IMR-90 (cell line): Measurements from ENCODE around the gene B3GLCT. TPM values are rescaled to one million over a fixed set of nuclear protein-coding genes. Genes with fewer than 3 reads are reported as not detected.

Source experiments
- ATAC-seq: fragments of 200-7000 bp; cut with Tn5 transposase; 2 replicates; pipeline ENCODE4 v1.9.1; 2020; ENCODE audit warnings: low read depth, mild to moderate bottlenecking, moderate library complexity
- BruUV-seq: library from RNA; stranded (reverse); fragments of 400-500 nt; replicated peaks from 2 replicates; lab custom pipeline; 2021; lab: Mats Ljungman, UMichigan
- CTCF ChIA-PET: fragments of 300-600 bp; formaldehyde crosslinking; extraction: SDS; loops from one replicate; lab custom pipeline; 2021; ENCODE audit warnings: antibody characterized with exemption; lab: Yijun Ruan, JAX
- POLR2A ChIA-PET: fragments of 300-600 bp; sonication (Branson Sonifier 250); formaldehyde crosslinking; loops from one replicate; lab custom pipeline; 2022; ENCODE audit warnings: antibody characterized with exemption; ENCODE audit not compliant: unreplicated experiment; lab: Charles Lee
- DNase-seq: peaks from one replicate; pipeline ENCODE4 v3.0.0; 2013
- H2AFZ ChIP-seq: replicated peaks from 2 replicates; pipeline ENCODE3; 2013; ENCODE audit warnings: low read length, mild to moderate bottlenecking; ENCODE audit not compliant: poor library complexity
- H2AK5ac ChIP-seq: 2 replicates; pipeline ENCODE4 v1.6.1; 2013; ENCODE audit warnings: low read depth, low read length, inconsistent platforms
- H2AK9ac ChIP-seq: replicated peaks from 2 replicates; pipeline ENCODE3; 2013; ENCODE audit warnings: mild to moderate bottlenecking, low read depth, low read length, moderate library complexity; ENCODE audit not compliant: poor library complexity
- H2BK120ac ChIP-seq: 2 replicates; pipeline ENCODE4 v1.6.1; 2013; ENCODE audit warnings: low read depth, low read length, inconsistent platforms
- H2BK15ac ChIP-seq: 3 replicates; pipeline ENCODE4 v1.6.1; 2013; ENCODE audit warnings: low read depth, low read length, inconsistent platforms
- H2BK20ac ChIP-seq: 2 replicates; pipeline ENCODE4 v1.6.1; 2013; ENCODE audit warnings: low read depth, mild to moderate bottlenecking, inconsistent platforms, low read length, moderate library complexity
- H2BK5ac ChIP-seq: 2 replicates; pipeline ENCODE4 v1.6.1; 2013; ENCODE audit warnings: mild to moderate bottlenecking, low read depth, low read length, inconsistent platforms; ENCODE audit not compliant: poor library complexity, severe bottlenecking
- H3K14ac ChIP-seq: replicated peaks from 2 replicates; pipeline ENCODE4 v1.6.1; 2013; ENCODE audit warnings: low read depth, low read length, inconsistent platforms
- H3K18ac ChIP-seq: 2 replicates; pipeline ENCODE4 v1.6.1; 2013; ENCODE audit warnings: low read depth, low read length, control low read depth
- H3K23ac ChIP-seq: 2 replicates; pipeline ENCODE4 v1.6.1; 2013; ENCODE audit warnings: low read depth, low read length, inconsistent platforms
- H3K27ac ChIP-seq: 2 replicates; pipeline ENCODE4 v1.5.1; 2013; ENCODE audit warnings: mild to moderate bottlenecking, control low read depth, low read length; ENCODE audit not compliant: insufficient read depth
- H3K27me3 ChIP-seq: 2 replicates; pipeline ENCODE4 v1.6.1; 2013; ENCODE audit warnings: low read length; ENCODE audit not compliant: control insufficient read depth, insufficient read depth
- H3K36me3 ChIP-seq: 2 replicates; pipeline ENCODE4 v1.6.1; 2013; ENCODE audit warnings: low read length, mixed read lengths; ENCODE audit not compliant: control insufficient read depth, insufficient read depth
- H3K4ac ChIP-seq: 2 replicates; pipeline ENCODE4 v1.6.1; 2013; ENCODE audit warnings: low read depth, low read length, inconsistent platforms
- H3K4me1 ChIP-seq: 2 replicates; pipeline ENCODE4 v1.6.1; 2013; ENCODE audit warnings: low read length, mixed read lengths; ENCODE audit not compliant: control insufficient read depth, insufficient read depth
- H3K4me2 ChIP-seq: 2 replicates; pipeline ENCODE4 v1.6.1; 2013; ENCODE audit warnings: low read depth, mild to moderate bottlenecking, control low read depth, low read length, moderate library complexity
- H3K4me3 ChIP-seq: 2 replicates; pipeline ENCODE4 v1.5.1; 2013; ENCODE audit warnings: low read depth, mild to moderate bottlenecking, control low read depth, low read length, moderate library complexity; ENCODE audit not compliant: insufficient read depth
- H3K56ac ChIP-seq: 2 replicates; pipeline ENCODE4 v1.6.1; 2013; ENCODE audit warnings: low read length, inconsistent platforms; ENCODE audit not compliant: insufficient read depth; ENCODE audit errors: extremely low read depth
- H3K79me1 ChIP-seq, 2 experiments: 2 replicates each; pipeline ENCODE4 v1.6.1; 2013; ENCODE audit warnings: low read length in 2 of 2, inconsistent platforms in 1 of 2, low read depth in 1 of 2
- H3K9ac ChIP-seq: 2 replicates; pipeline ENCODE4 v1.6.1; 2013; ENCODE audit warnings: low read depth, low read length, control low read depth
- H3K9me1 ChIP-seq: 2 replicates; pipeline ENCODE4 v1.6.1; 2013; ENCODE audit warnings: low read length, inconsistent platforms; ENCODE audit not compliant: insufficient read depth
- H3K9me3 ChIP-seq: 2 replicates; pipeline ENCODE4 v1.6.1; 2013; ENCODE audit warnings: low read length; ENCODE audit not compliant: control insufficient read depth, insufficient read depth
- H4K20me1 ChIP-seq: 2 replicates; pipeline ENCODE4 v1.6.1; 2013; ENCODE audit warnings: low read length, inconsistent platforms; ENCODE audit not compliant: insufficient read depth
- H4K5ac ChIP-seq: 2 replicates; pipeline ENCODE4 v1.6.1; 2013; ENCODE audit warnings: mild to moderate bottlenecking, low read depth, low read length, control low read depth
- H4K8ac ChIP-seq, 2 experiments: 2 replicates each; pipeline ENCODE4 v1.6.1; 2013; ENCODE audit warnings: low read depth in 2 of 2, low read length in 2 of 2, control low read depth in 1 of 2, inconsistent platforms in 1 of 2
- H4K91ac ChIP-seq: 2 replicates; pipeline ENCODE4 v1.6.1; 2013; ENCODE audit warnings: low read depth, low read length, inconsistent platforms; ENCODE audit not compliant: insufficient read depth
- FOS ChIP-seq: fragments of 150-350 bp; IDR thresholded peaks from 2 replicates; pipeline ENCODE4 v1.6.1; 2016; ENCODE audit warnings: low read depth, low read length
- WGBS, 2 experiments: methylation state at CpG; one replicate each; pipeline versions ENCODE4 v1.1.5 to v1.1.7; 2013; ENCODE audit warnings: missing lambda C conversion rate in 2 of 2; ENCODE audit not compliant: insufficient read length in 1 of 2; ENCODE audit errors: extremely low coverage in 2 of 2; 5-methylcytosine and 5-hydroxymethylcytosine counted together
- dilution Hi-C: fragments of 300-500 bp; cut with HindIII; formaldehyde crosslinking; loops from one replicate; pipeline ENCODE4 v1.14.3; 2018; ENCODE audit warnings: low sequenced_read_pairs; ENCODE audit not compliant: unreplicated experiment
- in situ Hi-C: fragments of 300-500 bp; cut with MboI; formaldehyde crosslinking; loops from 3 replicates; pipeline ENCODE4 v1.14.3; 2019; ENCODE audit warnings: low sequenced_read_pairs, inconsistent platforms, mixed read lengths
- intact Hi-C: fragments of 100-400 bp; cut with micrococcal nuclease; formaldehyde crosslinking; loops from 2 replicates; pipeline ENCODE4 v1.10.0; 2022
- polyA plus RNA-seq, 3 experiments: library from polyadenylated mRNA; depleted of rRNA; stranded (reverse); fragments of >200 nt; gene quantifications; 2 replicates each; pipeline ENCODE4 v1.2.3, GENCODE V29; 2012; ENCODE audit warnings: low replicate concordance in 1 of 3
- total RNA-seq: library from RNA; depleted of rRNA; stranded (reverse); fragments of >200 nt; gene quantifications from 2 replicates; pipeline ENCODE4 v1.2.3, GENCODE V29; 2012

The B3GLCT gene
- total and polyA plus RNA-seq, 2 of the 4 experiments (the other 2 are of a cell fraction): 2.0 to 4.5 TPM

DNA sequence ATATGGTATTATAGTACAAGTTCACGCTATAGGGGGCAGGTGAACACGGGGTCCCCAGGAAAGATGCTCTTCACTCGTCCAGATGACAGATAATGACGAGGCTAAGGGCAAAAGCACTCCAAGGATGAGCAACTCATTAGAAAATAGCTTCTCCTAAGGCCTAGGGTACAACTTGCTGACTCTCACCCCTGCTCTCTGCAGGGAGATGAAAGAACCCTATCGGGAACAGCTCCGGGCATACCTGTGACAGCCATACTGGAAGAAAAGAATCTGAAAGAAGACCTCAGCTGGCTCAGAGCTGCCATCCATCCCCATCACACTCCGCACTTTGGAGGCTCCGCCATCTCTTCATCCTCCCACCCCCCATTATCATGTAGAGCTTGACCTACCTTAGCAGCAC is 20.5 kb upstream of the B3GLCT start:
- DNase-seq (no peak), ATAC-seq (no peak)
- no peak overlapping the region for H3K56ac ChIP-seq
- no peak overlapping the region for H3K23ac ChIP-seq
- no peak overlapping the region for H2AK9ac ChIP-seq
- 50% methylated on average over 2 of the region's 8 CpGs; no CpG with 5 or more reads in 1 of the 2 experiments for WGBS, 2 experiments
- no peak overlapping the region for H3K9ac ChIP-seq
- H4K91ac ChIP-seq: no peak overlapping the region
- no peaks in the 10 kb centered on the region for H4K20me1 ChIP-seq
- no peak overlapping the region for H2BK15ac ChIP-seq
- H3K4me2 ChIP-seq: no peak overlapping the region
- H3K4me1 ChIP-seq: no peaks in the 10 kb centered on the region
- no peak overlapping the region for H2BK120ac ChIP-seq
- dilution Hi-C loops (no loop called here), intact Hi-C loops (no loop called here), in situ Hi-C loops (loop anchor here (10.0 kb wide), 1 partner anchor 246 kb away; no protein-coding TSS in a partner anchor)
- ChIA-PET CTCF (interaction anchor here (0.6 to 1.1 kb wide), 2 partner anchors 21 to 26 kb away, joined by 3 read pairs; partner anchors contain the start of gene B3GLCT), POLR2A (no interaction called here)
- no peak overlapping the region for H2BK20ac ChIP-seq
- peaks cover 2% of the 10 kb centered on the region for H3K27me3 ChIP-seq
- TF ChIP-seq FOS: no peak
- H3K27ac ChIP-seq: no peak overlapping the region
- no peaks in the 10 kb centered on the region for H3K36me3 ChIP-seq
- H2AFZ ChIP-seq: no peak overlapping the region
- H4K8ac ChIP-seq: no peak overlapping the region
- BruUV-seq: no TSS peak
- H3K9me3 ChIP-seq: no peaks in the 10 kb centered on the region
- H3K4me3 ChIP-seq: no peak overlapping the region
- no peak overlapping the region for H3K14ac ChIP-seq
- no peak overlapping the region for H2AK5ac ChIP-seq
- no peak overlapping the region for H3K18ac ChIP-seq
- H3K9me1 ChIP-seq: no peaks in the 10 kb centered on the region
- H4K5ac ChIP-seq: no peak overlapping the region
- no peak overlapping the region for H2BK5ac ChIP-seq
- no peak overlapping the region for H3K4ac ChIP-seq
- H3K79me1 ChIP-seq: no peaks in the 10 kb centered on the region
